Measurements from ENCODE around the gene C3orf33. TPM values are rescaled to one million over a fixed set of nuclear protein-coding genes. Genes with fewer than 3 reads are reported as not detected.

Gene C3orf33
- total and polyA plus RNA-seq, 9 of the 15 experiments (the other 6 are each of a cell fraction or from before 2014, with no cell fraction given): 4.1 to 10.2 (median 6.0) TPM

- TF ChIP-seq, protein P1, sequence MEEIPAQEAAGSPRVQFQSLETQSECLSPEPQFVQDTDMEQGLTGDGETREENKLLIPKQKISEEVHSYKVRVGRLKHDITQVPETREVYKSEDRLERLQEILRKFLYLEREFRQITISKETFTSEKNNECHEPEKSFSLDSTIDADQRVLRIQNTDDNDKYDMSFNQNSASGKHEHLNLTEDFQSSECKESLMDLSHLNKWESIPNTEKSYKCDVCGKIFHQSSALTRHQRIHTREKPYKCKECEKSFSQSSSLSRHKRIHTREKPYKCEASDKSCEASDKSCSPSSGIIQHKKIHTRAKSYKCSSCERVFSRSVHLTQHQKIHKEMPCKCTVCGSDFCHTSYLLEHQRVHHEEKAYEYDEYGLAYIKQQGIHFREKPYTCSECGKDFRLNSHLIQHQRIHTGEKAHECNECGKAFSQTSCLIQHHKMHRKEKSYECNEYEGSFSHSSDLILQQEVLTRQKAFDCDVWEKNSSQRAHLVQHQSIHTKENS (CRISPR knock-in tag; IDR thresholded peaks at IDR 0.05): no peak
- TF ChIP-seq HOXB6 (CRISPR knock-in tag; IDR thresholded peaks at IDR 0.05; ENCODE audit: borderline replicate concordance): no peak
- TF ChIP-seq HEY1 (CRISPR knock-in tag; IDR thresholded peaks at IDR 0.05; ENCODE audit: borderline replicate concordance): no peak; the same call in 1 of the 2 replicates
- peak; percentile 94 for TF ChIP-seq KLF1 (tag; IDR thresholded peaks at IDR 0.05)
- TF ChIP-seq MTA1 (IDR thresholded peaks at IDR 0.05; ENCODE audit: borderline replicate concordance): peak; percentile 72; the same call in 1 of the 2 replicates
- TF ChIP-seq ZNF354B (CRISPR knock-in tag; IDR thresholded peaks at IDR 0.05): no peak
- TF ChIP-seq ZNF778 (CRISPR knock-in tag; IDR thresholded peaks at IDR 0.05): no peak
- TF ChIP-seq MED1 (CRISPR knock-in tag; IDR thresholded peaks at IDR 0.05; ENCODE audit: borderline replicate concordance): no peak
- 0 out of 2 replicates have a peak, but pooled peaks have one; percentile 74 for TF ChIP-seq ZNF232 (CRISPR knock-in tag; IDR thresholded peaks at IDR 0.05)
- TF ChIP-seq POLR2A (conservative IDR thresholded peaks at IDR 0.05): peak; percentile 95
- peak; percentile 83; the same call in 1 of the 2 replicates for TF ChIP-seq ETV5 (CRISPR knock-in tag; IDR thresholded peaks at IDR 0.05; ENCODE audit: low read depth)
- no peak for TF ChIP-seq HNRNPK (IDR thresholded peaks at IDR 0.05; ENCODE audit: low read depth, low read length, poor library complexity, severe bottlenecking)
- peak; percentile 13; the same call in 1 of the 2 replicates for TF ChIP-seq ZNF239 (CRISPR knock-in tag; IDR thresholded peaks at IDR 0.05)
- no peak for TF ChIP-seq BRF1 (IDR thresholded peaks at IDR 0.05; ENCODE audit: borderline replicate concordance, extremely low read depth, insufficient read length)
- TF ChIP-seq MAFG (tag; conservative IDR thresholded peaks at IDR 0.05): no peak
- TF ChIP-seq MEIS2 (IDR thresholded peaks at IDR 0.05; ENCODE audit: partially characterized antibody): peak; percentile 94
- no peak for TF ChIP-seq BRD9 (IDR thresholded peaks at IDR 0.05; ENCODE audit: low read depth, partially characterized antibody)
- peak; percentile 94 for TF ChIP-seq ELF2 (CRISPR knock-in tag; IDR thresholded peaks at IDR 0.05)
These were observed 48.3 kb upstream of the C3orf33 start, which contains the start of gene SLC33A1 (continued) for GRCh38 chr3:155854141-155854940.
